Cardiac muscle cell (in vitro differentiated cells and primary cell): Measurements from ENCODE around the gene HYDIN. TPM values are rescaled to one million over a fixed set of nuclear protein-coding genes. Genes with fewer than 3 reads are reported as not detected.

Experiments used
- DNase-seq, 2 donors: peaks; one replicate each; pipeline versions ENCODE4 v3.0.0 to v3.0.0-alpha.2; 2010 to 2017; ENCODE audit warnings: low read depth in 1 of 2, low spot score in 1 of 2
- H3K27ac ChIP-seq: fragments of 200-600 bp; sonication (generic); 2 replicates; pipeline ENCODE4 v1.5.1; 2016
- H3K27me3 ChIP-seq: fragments of 200-600 bp; sonication (generic); 2 replicates; pipeline ENCODE4 v1.6.0; 2016; ENCODE audit warnings: control low read depth
- H3K36me3 ChIP-seq: fragments of 200-600 bp; sonication (generic); 2 replicates; pipeline ENCODE4 v1.5.1; 2016; ENCODE audit warnings: control low read depth
- H3K4me1 ChIP-seq: fragments of 200-600 bp; sonication (generic); 2 replicates; pipeline ENCODE4 v1.8.1; 2017; ENCODE audit warnings: low read depth, mild to moderate bottlenecking, mixed run types
- H3K4me3 ChIP-seq: fragments of 200-600 bp; sonication (generic); 2 replicates; pipeline ENCODE4 v1.5.1; 2016; ENCODE audit warnings: mild to moderate bottlenecking
- H3K9me3 ChIP-seq: fragments of 200-600 bp; sonication (generic); 2 replicates; pipeline ENCODE4 v1.5.1; 2017; ENCODE audit warnings: low read depth, mild to moderate bottlenecking, control low read depth
- CTCF ChIP-seq: IDR thresholded peaks from 2 replicates; pipeline ENCODE4 v1.5.1; 2012; ENCODE audit warnings: low read depth, mild to moderate bottlenecking, low read length
- polyA plus RNA-seq: library from polyadenylated mRNA; unstranded; fragments of >200 nt; fragmentation: Nextera tagmentation; extraction: Ambion mirVana; gene quantifications from 2 replicates; pipeline ENCODE4 v1.2.1, GENCODE V29; 2016
- total RNA-seq: library from RNA; depleted of rRNA; stranded (reverse); fragments of >200 nt; gene quantifications from 2 replicates; pipeline ENCODE4 v1.2.3, GENCODE V29; 2016

HYDIN gene
- total and polyA plus RNA-seq, 2 experiments from 2014 or later: 1.8 to 2.0 TPM

DNA sequence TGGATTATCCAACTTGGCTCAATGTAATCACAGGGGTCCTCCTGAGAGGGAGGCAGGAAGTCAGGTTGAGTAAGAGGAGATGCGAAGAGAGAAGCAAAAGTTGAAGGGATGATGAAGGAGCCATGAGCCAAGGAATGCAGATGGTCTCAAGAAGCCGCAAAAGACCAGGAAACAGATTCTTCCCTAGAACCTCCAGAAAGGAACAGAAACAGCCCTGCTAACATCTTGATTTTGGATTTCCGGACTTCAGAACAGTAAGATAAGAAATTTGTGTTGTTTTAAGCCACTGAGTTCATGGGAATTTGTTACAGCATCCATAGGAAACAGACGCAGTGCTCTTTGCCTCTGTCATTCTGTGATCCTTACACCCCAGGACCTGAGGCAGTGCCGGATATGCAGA, 31.9 kb upstream of the HYDIN start:
- Histone ChIP-seq H3K9me3 (no peaks in the 10 kb centered on the region), H3K4me3 (no peak overlapping the region), H3K4me1 (no peaks in the 10 kb centered on the region), H3K36me3 (no peaks in the 10 kb centered on the region), H3K27me3 (no peaks in the 10 kb centered on the region), H3K27ac (no peak overlapping the region)
- TF ChIP-seq CTCF: no peak
- DNase-seq: no peak

- Histone ChIP-seq H3K36me3 (no peaks in the 10 kb centered on the region), H3K9me3 (no peaks in the 10 kb centered on the region), H3K27ac (no peak overlapping the region), H3K4me1 (no peaks in the 10 kb centered on the region), H3K4me3 (no peak overlapping the region), H3K27me3 (no peaks in the 10 kb centered on the region)
- no peak for DNase-seq
- no peak for TF ChIP-seq CTCF
These were observed 30.5 kb upstream of the HYDIN start for GRCh38 chr16:71260995-71261394.

DNA sequence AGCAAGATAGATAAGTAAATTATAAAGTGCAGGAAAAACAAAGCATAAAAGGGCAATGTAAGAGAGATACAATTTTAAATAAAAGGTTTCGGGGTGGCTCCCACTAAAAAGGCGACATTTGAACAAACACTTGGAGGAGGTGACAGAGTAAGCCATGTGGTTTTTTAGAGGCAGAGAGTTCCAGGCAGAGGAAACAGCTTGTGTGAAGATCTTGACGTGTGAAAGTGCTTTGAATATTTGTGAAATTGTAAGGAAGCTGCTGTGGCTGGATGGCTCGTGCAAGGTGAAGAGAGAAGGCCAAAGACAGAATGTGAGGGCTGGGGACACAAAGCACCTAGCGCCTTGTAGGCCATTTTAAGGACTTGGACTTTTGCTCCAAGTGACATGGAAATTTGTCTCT, 28.6 kb upstream of the HYDIN start:
- Histone ChIP-seq H3K27ac (no peak overlapping the region), H3K36me3 (no peaks in the 10 kb centered on the region), H3K27me3 (no peaks in the 10 kb centered on the region), H3K4me3 (no peak overlapping the region), H3K9me3 (no peaks in the 10 kb centered on the region), H3K4me1 (no peaks in the 10 kb centered on the region)
- DNase-seq: no peak
- TF ChIP-seq CTCF: no peak

DNA sequence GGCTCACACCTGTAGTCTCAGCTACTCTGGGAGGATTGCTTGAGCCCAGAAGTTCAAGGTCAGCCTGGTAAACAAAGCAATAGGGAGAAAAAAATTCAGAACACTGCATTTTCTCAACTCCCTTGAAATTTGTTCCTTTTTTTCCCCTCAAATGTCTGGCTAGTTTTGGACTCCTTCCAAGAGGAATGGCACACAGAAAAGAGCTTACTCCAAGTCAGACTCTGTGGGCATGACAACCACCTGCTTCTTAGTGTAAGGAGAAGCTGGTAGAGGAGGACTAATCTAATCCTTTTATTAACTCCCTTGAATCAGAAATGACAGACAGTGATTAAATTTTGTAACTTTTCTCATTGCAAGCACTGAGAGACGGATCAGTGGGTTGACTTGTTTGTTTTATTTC, 27.9 kb upstream of the HYDIN start:
- H3K27me3 ChIP-seq: no peaks in the 10 kb centered on the region
- no peaks in the 10 kb centered on the region for H3K36me3 ChIP-seq
- no peaks in the 10 kb centered on the region for H3K4me1 ChIP-seq
- DNase-seq: no peak
- H3K4me3 ChIP-seq: no peak overlapping the region
- no peaks in the 10 kb centered on the region for H3K9me3 ChIP-seq
- no peak for TF ChIP-seq CTCF
- H3K27ac ChIP-seq: no peak overlapping the region

DNA sequence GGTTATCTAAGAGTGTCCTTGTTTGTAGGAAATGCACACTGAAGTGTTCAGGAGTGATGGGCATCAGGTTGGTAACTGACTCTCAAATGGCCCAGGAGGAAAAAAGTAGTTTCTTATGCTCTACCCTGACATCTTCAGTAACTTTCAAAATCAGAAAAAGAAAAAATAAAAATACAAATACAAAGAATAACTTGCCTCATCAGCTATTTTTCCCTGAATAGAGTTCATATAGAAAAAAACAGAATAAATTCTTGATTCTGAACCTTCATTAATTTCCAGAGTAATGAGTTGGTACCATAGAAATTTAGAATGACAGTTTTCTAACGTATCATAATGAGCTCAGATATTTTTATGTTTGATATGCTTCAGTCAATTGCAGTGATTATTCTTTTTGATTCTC, 27.2 kb upstream of the HYDIN start:
- no peak for TF ChIP-seq CTCF
- no peak overlapping the region for H3K27ac ChIP-seq
- no peak overlapping the region for H3K4me3 ChIP-seq
- no peaks in the 10 kb centered on the region for H3K27me3 ChIP-seq
- DNase-seq: no peak
- H3K4me1 ChIP-seq: no peaks in the 10 kb centered on the region
- H3K9me3 ChIP-seq: no peaks in the 10 kb centered on the region
- no peaks in the 10 kb centered on the region for H3K36me3 ChIP-seq

- Histone ChIP-seq H3K9me3 (no peaks in the 10 kb centered on the region), H3K4me3 (no peak overlapping the region), H3K27ac (no peak overlapping the region), H3K27me3 (no peaks in the 10 kb centered on the region), H3K36me3 (no peaks in the 10 kb centered on the region), H3K4me1 (no peaks in the 10 kb centered on the region)
- DNase-seq: no peak
- no peak for TF ChIP-seq CTCF
These were observed 25.2 kb upstream of the HYDIN start for GRCh38 chr16:71255721-71256120.
